HL-60 (cell line): ENCODE results near the gene NRXN3.

Experiments
- DNase-seq, 2 experiments: peaks; one replicate each; pipeline ENCODE4 v3.0.0-alpha.2; 2010 to 2020; ENCODE audit warnings: low read depth in 1 of 2, low spot score in 1 of 2
- H3K27ac ChIP-seq: fragments of 250-450 bp; sonication (Bioruptor Pico); replicated peaks from 2 replicates; pipeline ENCODE4 v1.5.1; 2020; ENCODE audit warnings: mild to moderate bottlenecking, moderate library complexity
- H3K27me3 ChIP-seq: fragments of 250-450 bp; sonication (Bioruptor Pico); 2 replicates; pipeline ENCODE4 v1.5.1; 2021; ENCODE audit warnings: mild to moderate bottlenecking, moderate library complexity; ENCODE audit not compliant: insufficient read depth, poor library complexity, severe bottlenecking
- H3K4me3 ChIP-seq: replicated peaks from 2 replicates; pipeline ENCODE4 v1.5.1; 2011; ENCODE audit warnings: mild to moderate bottlenecking, control low read depth, low read length; ENCODE audit not compliant: insufficient read depth
- CTCF ChIP-seq: IDR thresholded peaks from one replicate; pipeline ENCODE4 v1.5.1; 2011; ENCODE audit warnings: low read length, control low read depth, inconsistent platforms; ENCODE audit not compliant: insufficient read depth
- GABPA ChIP-seq: IDR thresholded peaks from 2 replicates; pipeline ENCODE4 v1.6.1; 2012; ENCODE audit warnings: low read depth
- POLR2AphosphoS5 ChIP-seq: IDR thresholded peaks from 2 replicates; pipeline ENCODE4 v1.6.1; 2012; ENCODE audit warnings: low read depth
- REST ChIP-seq: IDR thresholded peaks from 2 replicates; pipeline ENCODE4 v1.6.1; 2012; ENCODE audit warnings: low read depth; ENCODE audit not compliant: insufficient replicate concordance
- SPI1 ChIP-seq: IDR thresholded peaks from 2 replicates; pipeline ENCODE4 v1.6.1; 2012; ENCODE audit warnings: low read depth, mild to moderate bottlenecking, borderline replicate concordance

NRXN3 gene

GRCh38 chr14:79871136-79871535 is 1701.0 kb downstream of the NRXN3 start:
- H3K4me3 ChIP-seq: no peak overlapping the region
- no peaks in the 10 kb centered on the region for H3K27me3 ChIP-seq
- no peak for DNase-seq
- no peak overlapping the region for H3K27ac ChIP-seq
- TF ChIP-seq GABPA (no peak), CTCF (no peak), POLR2AphosphoS5 (no peak), REST (no peak), SPI1 (no peak)

GRCh38 chr14:79878229-79878628 is 1708.1 kb downstream of the NRXN3 start:
- TF ChIP-seq SPI1 (no peak), CTCF (no peak), GABPA (no peak), POLR2AphosphoS5 (no peak), REST (no peak)
- no peak for DNase-seq
- Histone ChIP-seq H3K27ac (no peak overlapping the region), H3K4me3 (no peak overlapping the region), H3K27me3 (no peaks in the 10 kb centered on the region)

- TF ChIP-seq REST: no peak
- TF ChIP-seq CTCF: no peak
- TF ChIP-seq SPI1: no peak
- TF ChIP-seq POLR2AphosphoS5: no peak
- TF ChIP-seq GABPA: no peak
- H3K27me3 ChIP-seq: no peaks in the 10 kb centered on the region
- no peak overlapping the region for H3K4me3 ChIP-seq
- no peak for DNase-seq
- no peak overlapping the region for H3K27ac ChIP-seq
Observed at GRCh38 chr14:79878785-79879184, 1708.6 kb downstream of the NRXN3 start.
